IPS-18a (cell line): Measurements from ENCODE around the gene NMNAT2.

ENCODE experiments used
- H3K27ac ChIP-seq: one replicate; pipeline ENCODE4 v1.5.1; 2013; ENCODE audit warnings: low read length
- H3K27me3 ChIP-seq: one replicate; pipeline ENCODE4 v1.6.1; 2013; ENCODE audit warnings: mild to moderate bottlenecking, low read length; ENCODE audit not compliant: control insufficient read depth, insufficient read depth
- H3K36me3 ChIP-seq: one replicate; pipeline ENCODE4 v1.6.1; 2013; ENCODE audit warnings: low read depth, low read length; ENCODE audit not compliant: control insufficient read depth
- H3K4me1 ChIP-seq: one replicate; pipeline ENCODE4 v1.6.1; 2013; ENCODE audit warnings: low read depth, low read length; ENCODE audit not compliant: control insufficient read depth
- H3K4me3 ChIP-seq: one replicate; pipeline ENCODE4 v1.5.1; 2013; ENCODE audit warnings: low read length
- H3K9ac ChIP-seq: one replicate; pipeline ENCODE4 v1.6.1; 2013; ENCODE audit warnings: mild to moderate bottlenecking, low read length, moderate library complexity
- H3K9me3 ChIP-seq: one replicate; pipeline ENCODE4 v1.6.1; 2013; ENCODE audit warnings: low read depth, low read length; ENCODE audit not compliant: control insufficient read depth

NMNAT2 gene

DNA sequence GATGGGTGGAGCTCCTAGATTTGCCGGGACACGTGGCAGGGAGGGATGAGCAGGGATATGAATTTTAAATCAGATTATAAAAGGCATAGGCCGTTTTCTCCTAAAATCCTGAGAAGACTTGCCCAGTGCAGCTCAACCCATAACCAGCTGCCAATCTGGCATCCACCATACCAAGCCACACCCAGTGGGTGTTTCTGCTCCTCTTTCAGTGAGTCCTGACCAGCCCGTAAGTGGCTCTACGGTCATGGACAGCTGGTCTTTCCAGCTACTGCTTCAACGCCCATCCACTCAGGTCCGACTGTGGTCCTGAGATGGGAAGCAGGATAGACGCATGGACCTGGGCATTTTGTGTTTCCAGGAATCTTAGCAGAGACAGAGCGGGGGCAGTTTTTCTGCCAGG, 124.9 kb downstream of the NMNAT2 start:
- Histone ChIP-seq H3K27me3 (no peaks in the 10 kb centered on the region), H3K9ac (no peak overlapping the region), H3K27ac (no peak overlapping the region), H3K4me3 (no peak overlapping the region), H3K9me3 (no peaks in the 10 kb centered on the region), H3K4me1 (peaks cover 15% of the 10 kb centered on the region), H3K36me3 (no peaks in the 10 kb centered on the region)

DNA sequence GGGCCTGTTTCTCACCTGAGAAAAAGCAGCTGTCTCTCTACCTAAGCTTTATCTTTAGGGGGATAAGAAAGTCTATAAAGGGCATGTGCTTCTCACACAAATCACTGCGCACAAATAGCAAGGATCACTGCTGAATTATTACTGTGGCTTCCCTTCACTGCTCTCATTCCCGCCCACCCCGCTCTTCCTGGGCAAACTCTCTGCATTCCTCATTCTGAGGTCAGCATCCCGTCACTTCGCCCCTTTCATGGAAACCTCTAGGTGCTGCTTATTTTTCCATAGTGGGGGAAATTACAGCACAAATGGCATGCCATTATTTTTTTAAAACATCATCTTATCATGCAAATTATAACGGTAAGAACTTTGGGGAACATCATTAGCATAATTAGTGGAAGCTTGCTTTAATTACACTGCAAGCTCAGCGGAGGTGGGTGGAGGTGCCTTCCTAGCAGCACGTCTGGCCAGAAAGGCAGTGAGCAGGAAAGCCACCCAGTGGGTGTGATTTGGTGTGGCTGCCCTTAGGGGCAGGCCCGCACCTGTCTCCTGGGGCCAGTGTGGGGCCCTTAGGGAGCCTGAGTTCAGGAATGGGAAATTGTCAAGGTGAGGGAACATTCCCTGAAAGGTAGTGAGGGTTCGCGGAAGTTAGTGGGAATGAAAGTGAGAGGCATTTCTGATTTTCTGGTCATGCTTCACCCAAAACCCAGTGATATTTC, 126.2 kb downstream of the NMNAT2 start:
- no peak overlapping the region for H3K4me3 ChIP-seq
- no peak overlapping the region for H3K9ac ChIP-seq
- H3K9me3 ChIP-seq: no peaks in the 10 kb centered on the region
- no peak overlapping the region for H3K27ac ChIP-seq
- peaks cover 15% of the 10 kb centered on the region for H3K4me1 ChIP-seq
- no peaks in the 10 kb centered on the region for H3K27me3 ChIP-seq
- no peaks in the 10 kb centered on the region for H3K36me3 ChIP-seq

DNA sequence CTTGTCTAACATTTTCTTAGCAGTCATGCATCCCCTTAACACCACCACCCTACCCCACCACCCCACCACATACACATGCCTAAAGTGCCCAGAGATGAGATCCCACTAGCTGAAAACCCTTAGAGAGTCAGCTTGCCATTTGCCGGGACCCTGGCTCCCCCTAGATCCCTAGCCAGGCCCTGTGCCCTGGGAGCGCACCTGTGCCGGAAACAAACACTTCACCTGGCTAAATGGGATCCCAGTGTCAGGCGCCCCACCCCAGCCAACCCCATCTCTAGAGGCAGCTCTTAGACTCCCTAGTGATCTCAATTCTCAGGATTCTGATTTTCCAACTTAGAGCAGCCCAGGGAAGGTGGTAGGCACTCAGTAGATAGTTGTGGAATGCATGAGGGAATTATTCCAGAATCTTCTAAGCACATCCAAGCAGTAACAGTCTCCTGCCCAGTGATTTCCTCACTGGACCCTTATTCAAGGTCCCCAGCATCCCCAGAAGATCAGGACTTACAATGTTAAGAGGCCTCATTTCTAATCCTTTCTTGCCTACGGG, 126.9 kb downstream of the NMNAT2 start:
- H3K9ac ChIP-seq: no peak overlapping the region

DNA sequence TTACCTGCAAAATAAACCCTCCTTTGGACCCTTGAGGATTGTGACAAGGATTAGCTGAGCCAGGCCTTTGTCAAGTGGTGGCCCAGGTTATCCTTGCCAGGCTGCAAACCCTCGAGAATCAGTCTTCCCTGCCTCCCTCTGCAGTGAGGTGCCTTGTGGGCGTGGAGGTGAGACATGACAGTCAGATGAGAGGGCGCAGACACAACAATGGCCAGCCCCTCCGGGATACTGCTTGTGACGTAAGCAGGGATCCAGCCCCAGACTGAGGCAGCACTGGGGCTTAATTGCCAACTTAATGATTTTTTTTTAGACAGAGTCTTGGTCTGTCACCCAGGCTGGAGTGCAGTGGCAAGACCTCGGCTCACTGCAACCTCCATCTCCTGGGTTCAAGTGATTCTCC, 127.6 kb downstream of the NMNAT2 start:
- Histone ChIP-seq H3K27me3 (no peaks in the 10 kb centered on the region), H3K9me3 (no peaks in the 10 kb centered on the region), H3K27ac (no peak overlapping the region), H3K9ac (no peak overlapping the region), H3K36me3 (no peaks in the 10 kb centered on the region), H3K4me3 (no peak overlapping the region), H3K4me1 (peaks cover 15% of the 10 kb centered on the region)

More for the DNA sequence above, 126.9 kb downstream of the NMNAT2 start:
- H3K36me3 ChIP-seq: no peaks in the 10 kb centered on the region
- peaks cover 15% of the 10 kb centered on the region for H3K4me1 ChIP-seq
- no peaks in the 10 kb centered on the region for H3K9me3 ChIP-seq
- H3K27me3 ChIP-seq: no peaks in the 10 kb centered on the region
- H3K4me3 ChIP-seq: no peak overlapping the region
- no peak overlapping the region for H3K27ac ChIP-seq

DNA sequence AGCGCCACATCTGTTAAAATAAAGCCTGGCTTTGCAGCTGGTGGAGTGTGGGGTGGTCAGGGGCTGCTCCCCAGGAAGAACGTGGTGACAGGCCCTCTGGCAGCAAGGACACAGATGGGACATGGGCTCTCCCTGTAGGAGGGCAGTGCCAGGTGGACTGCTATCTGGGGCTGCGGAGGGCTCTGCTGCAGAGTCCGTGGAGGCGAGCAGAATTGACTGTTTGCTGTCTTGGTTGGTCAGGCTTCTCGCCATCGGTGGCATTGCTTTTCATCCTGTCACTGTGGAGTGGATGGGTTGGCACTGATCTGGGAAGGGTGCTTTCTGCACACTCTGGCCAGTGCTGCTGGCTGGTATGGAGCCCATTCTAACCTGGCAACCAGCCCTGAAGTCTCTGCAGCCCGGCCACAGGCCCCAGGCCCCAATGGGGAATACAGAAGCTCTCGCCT, 129.1 kb downstream of the NMNAT2 start:
- peaks cover 15% of the 10 kb centered on the region for H3K4me1 ChIP-seq
- no peak overlapping the region for H3K4me3 ChIP-seq
- no peak overlapping the region for H3K9ac ChIP-seq
- H3K36me3 ChIP-seq: no peaks in the 10 kb centered on the region
- no peaks in the 10 kb centered on the region for H3K27me3 ChIP-seq
- no peak overlapping the region for H3K27ac ChIP-seq
- no peaks in the 10 kb centered on the region for H3K9me3 ChIP-seq

DNA sequence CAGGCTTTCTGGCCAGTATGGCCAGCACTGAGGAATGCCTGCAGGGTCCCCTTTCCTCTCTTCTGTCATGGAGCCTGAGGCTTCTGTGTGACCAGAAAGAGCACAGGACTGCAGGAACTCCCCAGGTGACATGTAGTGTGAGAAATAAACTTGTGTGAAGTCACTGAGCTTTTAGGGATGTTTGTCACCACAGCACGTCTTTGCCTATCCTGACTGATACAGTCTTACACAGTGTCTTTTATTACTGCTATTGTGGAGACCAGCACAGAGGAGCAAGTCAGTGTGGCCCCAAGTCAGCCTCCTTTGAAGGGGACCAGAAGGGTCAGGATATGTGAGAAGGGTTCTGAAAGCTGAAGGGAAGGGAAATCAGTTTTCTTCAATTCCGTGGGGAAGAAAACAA, 129.6 kb downstream of the NMNAT2 start:
- Histone ChIP-seq H3K9me3 (no peaks in the 10 kb centered on the region), H3K9ac (no peak overlapping the region), H3K27me3 (no peaks in the 10 kb centered on the region), H3K36me3 (no peaks in the 10 kb centered on the region), H3K4me1 (peaks cover 12% of the 10 kb centered on the region), H3K4me3 (no peak overlapping the region), H3K27ac (no peak overlapping the region)

DNA sequence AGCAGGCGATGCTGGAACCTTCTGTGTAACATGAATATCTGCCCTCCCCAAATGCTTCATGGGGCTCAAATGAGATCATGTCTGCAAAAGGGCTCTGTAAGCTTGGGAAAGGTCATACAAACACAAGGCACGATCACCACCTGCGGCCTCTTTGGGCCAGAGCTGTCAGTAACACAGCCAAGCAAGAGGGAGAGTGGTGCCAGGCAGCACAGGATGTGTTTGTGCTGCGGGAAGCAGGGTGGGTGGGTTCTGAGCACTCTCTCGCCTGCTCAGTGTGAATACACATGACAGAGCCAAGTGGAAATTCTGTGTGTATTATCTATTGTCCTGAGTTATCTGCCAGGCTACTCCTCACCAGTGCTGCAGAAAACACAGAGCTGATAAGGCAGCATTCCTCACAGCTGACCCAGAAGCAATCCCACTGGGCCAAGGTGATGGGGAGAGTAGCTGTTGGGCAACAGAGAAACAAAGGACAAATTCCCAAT, 130.9 kb downstream of the NMNAT2 start:
- Histone ChIP-seq H3K27ac (no peak overlapping the region), H3K9ac (no peak overlapping the region), H3K27me3 (no peaks in the 10 kb centered on the region)

DNA sequence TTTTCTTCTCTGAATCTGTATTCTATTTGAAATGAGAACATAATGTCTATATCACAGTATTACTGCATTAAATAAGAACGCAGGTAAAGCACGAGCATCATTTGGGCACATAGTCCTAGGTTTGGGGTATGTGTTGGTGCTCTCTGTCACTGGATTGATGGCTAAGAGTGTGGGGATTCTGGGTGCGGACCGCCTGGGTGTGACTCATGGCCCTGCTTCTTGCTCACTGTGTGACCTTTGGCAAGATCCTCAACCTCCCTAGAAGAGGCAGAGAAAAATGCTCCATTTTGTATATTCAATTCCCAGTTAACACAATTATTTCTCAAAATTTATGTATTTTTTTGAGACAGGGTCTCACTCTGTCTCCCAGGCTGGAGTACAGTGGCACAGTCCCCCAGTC, 132.4 kb downstream of the NMNAT2 start:
- Histone ChIP-seq H3K9ac (no peak overlapping the region), H3K4me3 (no peak overlapping the region), H3K4me1 (peaks cover 5% of the 10 kb centered on the region), H3K36me3 (no peaks in the 10 kb centered on the region), H3K27me3 (no peaks in the 10 kb centered on the region), H3K27ac (no peak overlapping the region), H3K9me3 (no peaks in the 10 kb centered on the region)

More for the DNA sequence above, 130.9 kb downstream of the NMNAT2 start:
- Histone ChIP-seq H3K4me3 (no peak overlapping the region), H3K4me1 (peaks cover 10% of the 10 kb centered on the region), H3K9me3 (no peaks in the 10 kb centered on the region), H3K36me3 (no peaks in the 10 kb centered on the region)

DNA sequence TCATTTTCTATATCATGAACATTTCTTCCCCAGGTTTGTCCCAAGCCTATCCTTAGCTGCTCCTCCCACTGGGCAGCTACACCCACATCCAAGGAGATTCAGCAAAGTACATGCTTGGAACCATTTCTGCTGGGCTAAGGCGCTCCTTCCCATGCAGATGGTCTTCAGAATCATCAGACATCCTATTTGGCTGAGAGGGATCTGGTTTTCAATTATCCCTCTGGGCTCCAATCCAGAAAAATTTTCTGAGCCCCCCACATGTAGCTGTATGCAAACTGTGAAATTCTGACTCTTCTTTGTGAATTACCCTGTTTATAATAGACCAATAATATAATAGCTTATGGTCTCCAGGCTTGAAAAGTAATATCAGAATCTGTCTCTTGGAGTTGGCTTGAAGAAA, 132.9 kb downstream of the NMNAT2 start:
- H3K27ac ChIP-seq: no peak overlapping the region
- peaks cover 5% of the 10 kb centered on the region for H3K4me1 ChIP-seq
- no peaks in the 10 kb centered on the region for H3K27me3 ChIP-seq
- H3K9me3 ChIP-seq: no peaks in the 10 kb centered on the region
- no peak overlapping the region for H3K4me3 ChIP-seq
- H3K9ac ChIP-seq: no peak overlapping the region
- no peaks in the 10 kb centered on the region for H3K36me3 ChIP-seq

DNA sequence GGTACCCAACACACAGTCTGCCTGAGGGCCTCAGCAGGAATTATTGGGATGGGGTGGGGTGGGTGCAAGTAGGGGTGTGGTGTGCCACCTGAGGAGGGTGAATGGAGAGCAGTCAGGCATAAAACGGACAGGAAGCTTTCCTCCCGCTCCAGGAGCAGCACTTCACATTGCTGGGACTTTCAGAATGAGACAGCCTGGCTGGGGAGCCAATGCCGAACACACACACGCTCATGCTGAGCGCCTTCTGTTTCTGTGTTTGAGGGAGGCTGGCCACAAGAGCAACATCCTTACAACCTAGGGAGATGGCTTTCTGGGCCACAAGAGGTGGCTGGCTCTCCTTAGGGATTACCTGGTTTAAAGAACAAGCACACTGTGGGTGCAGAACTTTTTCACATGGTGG, 134.1 kb downstream of the NMNAT2 start:
- Histone ChIP-seq H3K9me3 (no peaks in the 10 kb centered on the region), H3K27me3 (no peaks in the 10 kb centered on the region), H3K27ac (no peak overlapping the region)

DNA sequence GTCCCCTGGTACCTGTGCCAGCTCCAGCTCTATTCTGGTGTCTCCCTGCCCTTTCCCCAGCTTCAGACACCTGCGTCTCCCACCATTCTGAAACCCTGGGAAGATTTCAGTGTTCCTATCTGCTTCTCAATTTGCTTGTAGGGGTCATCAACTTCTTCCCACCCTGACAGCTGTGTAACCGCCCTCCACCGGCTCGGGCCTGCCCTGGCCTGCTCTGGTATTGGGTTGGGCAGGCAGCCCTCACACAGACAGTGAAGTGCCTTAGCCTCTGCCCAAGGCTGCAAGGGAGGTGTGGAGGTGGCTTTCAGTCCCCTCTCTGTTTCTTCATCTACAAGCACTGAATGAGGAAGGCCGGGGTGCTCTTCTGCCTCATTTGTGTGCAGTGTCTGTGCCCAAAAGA, 134.9 kb downstream of the NMNAT2 start:
- peaks cover 18% of the 10 kb centered on the region for H3K4me1 ChIP-seq
- no peaks in the 10 kb centered on the region for H3K9me3 ChIP-seq
- no peak overlapping the region for H3K27ac ChIP-seq
- no peak overlapping the region for H3K9ac ChIP-seq
- no peaks in the 10 kb centered on the region for H3K36me3 ChIP-seq
- H3K27me3 ChIP-seq: no peaks in the 10 kb centered on the region
- H3K4me3 ChIP-seq: no peak overlapping the region

More for the DNA sequence above, 134.1 kb downstream of the NMNAT2 start:
- Histone ChIP-seq H3K4me1 (peaks cover 10% of the 10 kb centered on the region), H3K36me3 (no peaks in the 10 kb centered on the region), H3K9ac (no peak overlapping the region), H3K4me3 (no peak overlapping the region)
